Suprapubic skin (tissue), 4 donors: ENCODE results near the gene ERCC3.

Experiments
- EP300 ChIP-seq: sonication (generic); formaldehyde crosslinking; IDR thresholded peaks from one replicate; pipeline ENCODE4 v1.6.1; 2017; ENCODE audit warnings: antibody characterized with exemption
- POLR2A ChIP-seq, 2 donors: fragments of 450-650 bp; IDR thresholded peaks; one replicate each; pipeline ENCODE4 v1.6.1; 2017; ENCODE audit warnings: antibody characterized with exemption in 2 of 2, mild to moderate bottlenecking in 2 of 2, moderate library complexity in 2 of 2
- POLR2AphosphoS5 ChIP-seq, 3 donors: sonication (generic); formaldehyde crosslinking; IDR thresholded peaks; one replicate each; pipeline ENCODE4 v1.6.1; 2017; ENCODE audit warnings: antibody characterized with exemption in 3 of 3
- TF ChIP-seq, protein P1 (sequence below), 2 donors: fragments of 200-600 bp in 1 of 2; fragments of 450-650 bp in 1 of 2; sonication (generic) in 1 of 2; IDR thresholded peaks; one replicate each; pipeline ENCODE4 v1.5.1; 2016 to 2019; ENCODE audit warnings: antibody characterized with exemption in 2 of 2, mild to moderate bottlenecking in 1 of 2, moderate library complexity in 1 of 2

DNA sequence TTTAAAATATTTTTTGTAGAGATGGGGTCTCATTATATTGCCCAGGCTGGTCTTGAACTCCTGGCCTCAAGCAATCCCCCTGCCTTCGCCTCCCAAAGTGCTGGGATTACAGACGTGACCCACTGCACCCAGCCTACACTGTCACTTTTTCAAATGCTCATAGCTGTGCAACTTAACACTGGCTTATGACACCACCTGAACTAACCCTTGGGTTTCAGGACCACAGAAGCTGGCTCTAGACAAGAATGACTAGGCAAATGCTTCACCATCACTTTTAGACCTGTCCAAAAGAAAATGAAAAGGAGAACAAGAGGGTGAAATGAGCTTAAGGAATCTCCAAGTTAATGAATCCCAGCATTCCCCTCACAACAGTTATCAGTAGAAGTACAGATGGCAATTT, 13.3 kb downstream of the ERCC3 start:
- TF ChIP-seq, protein P1, sequence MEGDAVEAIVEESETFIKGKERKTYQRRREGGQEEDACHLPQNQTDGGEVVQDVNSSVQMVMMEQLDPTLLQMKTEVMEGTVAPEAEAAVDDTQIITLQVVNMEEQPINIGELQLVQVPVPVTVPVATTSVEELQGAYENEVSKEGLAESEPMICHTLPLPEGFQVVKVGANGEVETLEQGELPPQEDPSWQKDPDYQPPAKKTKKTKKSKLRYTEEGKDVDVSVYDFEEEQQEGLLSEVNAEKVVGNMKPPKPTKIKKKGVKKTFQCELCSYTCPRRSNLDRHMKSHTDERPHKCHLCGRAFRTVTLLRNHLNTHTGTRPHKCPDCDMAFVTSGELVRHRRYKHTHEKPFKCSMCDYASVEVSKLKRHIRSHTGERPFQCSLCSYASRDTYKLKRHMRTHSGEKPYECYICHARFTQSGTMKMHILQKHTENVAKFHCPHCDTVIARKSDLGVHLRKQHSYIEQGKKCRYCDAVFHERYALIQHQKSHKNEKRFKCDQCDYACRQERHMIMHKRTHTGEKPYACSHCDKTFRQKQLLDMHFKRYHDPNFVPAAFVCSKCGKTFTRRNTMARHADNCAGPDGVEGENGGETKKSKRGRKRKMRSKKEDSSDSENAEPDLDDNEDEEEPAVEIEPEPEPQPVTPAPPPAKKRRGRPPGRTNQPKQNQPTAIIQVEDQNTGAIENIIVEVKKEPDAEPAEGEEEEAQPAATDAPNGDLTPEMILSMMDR (IDR thresholded peaks at IDR 0.05): no peak
- TF ChIP-seq POLR2A (IDR thresholded peaks at IDR 0.05): no peak
- TF ChIP-seq EP300: no peak
- TF ChIP-seq POLR2AphosphoS5 (IDR thresholded peaks at IDR 0.05): no peak
